CD14-positive monocyte (primary cell): Measurements from ENCODE around the gene NHERF2. TPM values are rescaled to one million over a fixed set of nuclear protein-coding genes. Genes with fewer than 3 reads are reported as not detected.

ENCODE experiments used
- DNase-seq, 3 donors: peaks; one replicate each; pipeline ENCODE4 v3.0.0-alpha.2; 2011 to 2022
- H2AFZ ChIP-seq: 2 replicates; pipeline ENCODE4 v1.6.0; 2012; ENCODE audit warnings: mild to moderate bottlenecking, low read depth, low read length, inconsistent platforms; ENCODE audit not compliant: insufficient read depth, poor library complexity, severe bottlenecking
- H3K27ac ChIP-seq, 2 donors: 1 replicate in 1 of 2; 2 replicates in 1 of 2; pipeline ENCODE4 v1.5.1; 2012 to 2013; ENCODE audit warnings: low read length in 2 of 2, control low read depth in 1 of 2, inconsistent platforms in 1 of 2, low read depth in 1 of 2, mild to moderate bottlenecking in 1 of 2
- H3K27me3 ChIP-seq, 2 donors: one replicate each; pipeline versions ENCODE4 v1.6.0 to v1.6.1; 2011 to 2013; ENCODE audit warnings: low read length in 2 of 2; ENCODE audit not compliant: control insufficient read depth in 2 of 2, insufficient read depth in 2 of 2
- H3K36me3 ChIP-seq, 2 donors: replicated peaks in 1 of 2; 1 replicate in 1 of 2; 2 replicates in 1 of 2; pipeline versions ENCODE4 v1.5.1 to v1.6.1; 2012 to 2013; ENCODE audit warnings: low read length in 2 of 2, control low read depth in 1 of 2, inconsistent platforms in 1 of 2, mild to moderate bottlenecking in 1 of 2; ENCODE audit not compliant: insufficient read depth in 2 of 2, control insufficient read depth in 1 of 2
- H3K4me1 ChIP-seq, 2 donors: 1 replicate in 1 of 2; 2 replicates in 1 of 2; pipeline versions ENCODE4 v1.5.1 to v1.6.1; 2012 to 2013; ENCODE audit warnings: low read length in 2 of 2, control low read depth in 1 of 2, inconsistent platforms in 1 of 2, mild to moderate bottlenecking in 1 of 2, moderate library complexity in 1 of 2; ENCODE audit not compliant: insufficient read depth in 2 of 2, control insufficient read depth in 1 of 2
- H3K4me2 ChIP-seq: replicated peaks from 2 replicates; pipeline ENCODE3; 2012; ENCODE audit warnings: low read length, moderate library complexity, mild to moderate bottlenecking; ENCODE audit not compliant: poor library complexity, severe bottlenecking; ENCODE audit errors: extremely low read depth
- H3K4me3 ChIP-seq, 3 experiments: fragments of 200-600 bp in 1 of 3; sonication (generic) in 1 of 3; replicated peaks in 1 of 3; 1 replicate in 2 of 3; 2 replicates in 1 of 3; pipeline ENCODE4 v1.5.1; 2011 to 2013; ENCODE audit warnings: low read length in 3 of 3, mild to moderate bottlenecking in 3 of 3, control low read depth in 2 of 3, low read depth in 2 of 3, inconsistent platforms in 1 of 3, moderate library complexity in 1 of 3
- H3K79me2 ChIP-seq: 2 replicates; pipeline ENCODE4 v1.6.0; 2012; ENCODE audit warnings: mild to moderate bottlenecking, control low read depth, inconsistent platforms, low read length, moderate library complexity; ENCODE audit not compliant: insufficient read depth
- H3K9ac ChIP-seq: 2 replicates; pipeline ENCODE4 v1.6.0; 2017; ENCODE audit warnings: low read length, mild to moderate bottlenecking; ENCODE audit not compliant: insufficient read depth, poor library complexity, severe bottlenecking
- H3K9me3 ChIP-seq, 2 donors: replicated peaks in 1 of 2; 1 replicate in 1 of 2; 2 replicates in 1 of 2; pipeline versions ENCODE4 v1.5.1 to v1.6.1; 2012 to 2013; ENCODE audit warnings: low read length in 2 of 2, control low read depth in 1 of 2; ENCODE audit not compliant: control insufficient read depth in 1 of 2, insufficient read depth in 1 of 2
- H4K20me1 ChIP-seq: 2 replicates; pipeline ENCODE4 v1.6.0; 2012; ENCODE audit warnings: mild to moderate bottlenecking, low read length, control low read depth, moderate library complexity; ENCODE audit not compliant: insufficient read depth
- H3K27ac Mint-ChIP-seq, 7 donors: one replicate each; pipeline ENCODE4 v1.8.0; 2020; ENCODE audit warnings: mild to moderate bottlenecking in 7 of 7, mixed read lengths in 7 of 7, moderate library complexity in 6 of 7, inconsistent platforms in 2 of 7
- H3K27me3 Mint-ChIP-seq, 3 donors: one replicate each; pipeline ENCODE4 v1.8.0; 2021 to 2022; ENCODE audit warnings: low read depth in 3 of 3, mild to moderate bottlenecking in 3 of 3, mixed read lengths in 3 of 3, moderate library complexity in 3 of 3, inconsistent platforms in 1 of 3
- H3K36me3 Mint-ChIP-seq, 2 donors: one replicate each; pipeline ENCODE4 v1.8.0; 2020; ENCODE audit warnings: mixed read lengths in 2 of 2, inconsistent platforms in 1 of 2, mild to moderate bottlenecking in 1 of 2
- H3K4me1 Mint-ChIP-seq: one replicate; pipeline ENCODE4 v1.8.0; 2020; ENCODE audit warnings: mild to moderate bottlenecking, mixed read lengths
- H3K4me3 Mint-ChIP-seq, 2 donors: one replicate each; pipeline ENCODE4 v1.8.0; 2020; ENCODE audit warnings: mild to moderate bottlenecking in 2 of 2, mixed read lengths in 2 of 2, moderate library complexity in 1 of 2
- H3K9me3 Mint-ChIP-seq, 7 donors: one replicate each; pipeline ENCODE4 v1.8.0; 2020 to 2022; ENCODE audit warnings: mixed read lengths in 7 of 7, mild to moderate bottlenecking in 6 of 7, moderate library complexity in 6 of 7, inconsistent platforms in 2 of 7
- CTCF ChIP-seq: fragments of 200-600 bp; IDR thresholded peaks from one replicate; pipeline ENCODE4 v1.8.0; 2022; ENCODE audit warnings: antibody characterized with exemption, mild to moderate bottlenecking
- WGBS: methylation state at CpG from one replicate; pipeline ENCODE4 v1.1.5; 2013; ENCODE audit warnings: missing lambda C conversion rate; ENCODE audit not compliant: insufficient coverage; 5-methylcytosine and 5-hydroxymethylcytosine counted together
- intact Hi-C, 2 donors: fragments of 100-400 bp; cut with micrococcal nuclease; formaldehyde crosslinking; loops; one replicate each; pipeline versions ENCODE4 v1.15.0 to v1.15.1; 2023
- polyA plus RNA-seq, 3 donors: library from polyadenylated mRNA; depleted of rRNA in 1 of 3; unstranded in 2 of 3; stranded (reverse) in 1 of 3; fragments of 300-500 nt in 2 of 3; fragments of >200 nt in 1 of 3; fragmentation: Illumina TruSeq in 2 of 3; gene quantifications; 1 replicate in 2 of 3; 2 replicates in 1 of 3; pipeline ENCODE4 v1.2.3, GENCODE V29; 2012 to 2021

Gene NHERF2
- polyA plus RNA-seq, 3 donors = 0.66 to 8.2 (median 0.78) TPM

- Mint-ChIP-seq H3K9me3 (no peaks in the 10 kb centered on the region), H3K27me3 (peaks cover 0 to 3% (median 2%) of the 10 kb centered on the region in 3 donors), H3K4me1 (no peaks in the 10 kb centered on the region), H3K27ac (no peak overlapping the region), H3K4me3 (no peak overlapping the region), H3K36me3 (peaks cover 52 to 77% of the 10 kb centered on the region in 2 donors)
- Histone ChIP-seq H3K27me3 (no peaks in the 10 kb centered on the region), H3K4me1 (no peaks in the 10 kb centered on the region), H4K20me1 (no peaks in the 10 kb centered on the region), H3K36me3 (peaks cover 72 to 92% of the 10 kb centered on the region in 2 donors), H3K27ac (no peak overlapping the region), H3K4me3 (no peak overlapping the region), H3K4me2 (no peak overlapping the region), H3K9me3 (no peaks in the 10 kb centered on the region), H3K9ac (no peak overlapping the region), H3K79me2 (no peaks in the 10 kb centered on the region), H2AFZ (no peak overlapping the region)
- intact Hi-C loops = no loop called here
- WGBS = 99% methylated on average over 30 of the region's 30 CpGs
- no peak for TF ChIP-seq CTCF
- DNase-seq = no peak
These were observed 52.7 kb downstream of the NHERF2 start for GRCh38 chr16:2079311-2079800.

- Histone ChIP-seq H3K79me2 (no peaks in the 10 kb centered on the region), H3K4me3 (no peak overlapping the region), H3K4me1 (no peaks in the 10 kb centered on the region), H3K9ac (no peak overlapping the region), H2AFZ (no peak overlapping the region), H3K4me2 (no peak overlapping the region), H3K27me3 (no peaks in the 10 kb centered on the region), H3K36me3 (peaks cover 75 to 92% of the 10 kb centered on the region in 2 donors), H3K9me3 (no peaks in the 10 kb centered on the region), H4K20me1 (no peaks in the 10 kb centered on the region), H3K27ac (no peak overlapping the region)
- Mint-ChIP-seq H3K4me1 (no peaks in the 10 kb centered on the region), H3K27ac (no peak overlapping the region), H3K27me3 (peaks cover 0 to 2% (median 2%) of the 10 kb centered on the region in 3 donors), H3K9me3 (no peaks in the 10 kb centered on the region), H3K4me3 (no peak overlapping the region), H3K36me3 (peaks cover 47 to 74% of the 10 kb centered on the region in 2 donors)
- DNase-seq = no peak
- 94% methylated on average over 15 of the region's 16 CpGs for WGBS
- TF ChIP-seq CTCF = no peak
- intact Hi-C loops = no loop called here
These were observed 53.3 kb downstream of the NHERF2 start for GRCh38 chr16:2079991-2080390.
